ENCODE results near the gene MSL3B.

The MSL3B gene

DNA sequence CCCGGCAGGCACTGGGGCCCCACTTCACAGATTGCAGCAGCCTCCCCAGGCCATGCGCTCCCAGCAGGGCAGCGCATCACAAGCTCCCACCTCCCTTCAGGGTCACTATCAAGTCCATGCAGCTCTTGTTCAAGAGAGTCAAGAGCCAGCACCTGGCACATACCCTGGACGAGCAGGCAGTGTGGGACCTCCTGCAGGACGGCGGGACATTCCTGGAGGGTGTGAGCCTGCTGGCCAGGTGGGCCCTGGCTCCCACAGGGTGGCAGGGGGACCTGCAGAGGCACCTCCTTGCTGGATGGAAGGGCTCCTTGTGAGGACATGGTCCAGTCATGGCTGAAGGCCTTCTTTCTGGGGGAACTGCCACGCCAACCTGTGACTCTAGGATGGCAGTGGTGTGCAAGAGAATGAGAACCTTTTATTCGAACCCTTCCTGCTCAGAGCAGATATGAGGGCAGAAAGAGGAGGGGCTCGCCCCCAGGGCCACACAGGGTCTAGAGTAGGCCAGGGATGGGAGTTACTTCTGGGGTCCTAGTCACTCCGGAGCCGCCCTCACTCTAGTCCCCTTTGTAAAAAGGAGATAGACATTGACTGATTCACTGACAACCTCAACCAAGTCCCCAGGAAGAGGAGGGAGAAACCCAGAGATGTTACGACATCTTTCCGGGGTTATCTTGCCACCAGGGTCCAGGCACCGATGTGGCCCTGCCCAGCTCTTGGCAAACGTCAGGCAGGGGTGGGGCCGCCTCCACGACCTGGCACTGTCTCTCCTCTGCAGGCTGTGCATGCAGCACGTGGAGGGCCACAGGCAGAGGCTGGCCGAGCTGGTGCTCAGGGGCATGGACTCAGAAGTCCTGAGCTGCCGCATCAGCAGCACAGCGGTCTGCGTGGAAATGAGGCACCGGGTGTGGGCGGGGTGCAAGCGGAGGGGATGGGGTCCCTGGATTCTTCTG is 45.1 kb downstream of the MSL3B start:
- Mint-ChIP-seq H3K9me3 (ENCODE audit: low read depth) (no peaks in the 10 kb centered on the region), H3K36me3 (no peaks in the 10 kb centered on the region), H3K27ac (no peak overlapping the region), H3K4me3 (no peak overlapping the region), H3K4me1 (no peaks in the 10 kb centered on the region), H3K27me3 (peaks cover 10% of the 10 kb centered on the region)
- no peak for ATAC-seq
- no peak for DNase-seq
- CTCF ChIA-PET = no interaction called here

DNA sequence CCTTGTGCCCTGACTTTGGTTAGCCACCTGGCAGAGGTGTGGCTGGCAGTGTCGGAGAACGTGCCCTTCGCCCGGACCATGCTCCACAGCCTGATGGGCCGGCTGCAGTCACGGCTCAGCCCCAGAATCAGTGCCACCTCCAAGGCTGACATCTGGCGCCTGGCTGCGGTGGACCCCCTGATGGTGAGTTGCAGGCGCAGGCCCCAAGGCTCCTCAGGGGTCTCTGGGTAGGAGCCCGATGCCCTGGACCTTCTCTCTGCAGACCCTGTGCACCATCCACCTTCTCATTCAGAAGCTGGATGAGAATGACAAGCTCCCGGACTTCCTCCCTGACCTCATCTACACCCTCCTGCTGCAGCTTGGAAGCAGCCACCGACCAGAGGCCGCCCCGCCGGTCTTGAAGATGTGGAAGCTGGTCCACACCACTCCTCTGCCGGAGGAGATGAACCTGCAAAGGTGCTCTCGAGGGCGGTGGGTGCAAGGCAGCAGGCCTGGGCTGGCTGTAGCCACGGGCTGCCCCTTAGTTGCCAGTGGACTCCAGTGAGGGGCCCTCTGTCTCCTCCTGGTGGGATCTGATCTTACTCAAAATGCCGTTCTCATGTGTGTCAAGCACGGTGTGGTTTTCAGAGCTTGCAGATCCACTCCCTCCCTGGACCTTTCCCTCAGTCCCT is 46.0 kb downstream of the MSL3B start:
- H3K36me3 Mint-ChIP-seq = no peaks in the 10 kb centered on the region
- H3K4me1 Mint-ChIP-seq = no peaks in the 10 kb centered on the region
- H3K9me3 Mint-ChIP-seq (ENCODE audit: low read depth) = no peaks in the 10 kb centered on the region
- no peak overlapping the region for H3K27ac Mint-ChIP-seq
- no peak overlapping the region for H3K4me3 Mint-ChIP-seq
- H3K27me3 Mint-ChIP-seq = peaks cover 10% of the 10 kb centered on the region
- ATAC-seq (no peak), DNase-seq (no peak)
- CTCF ChIA-PET = no interaction called here

DNA sequence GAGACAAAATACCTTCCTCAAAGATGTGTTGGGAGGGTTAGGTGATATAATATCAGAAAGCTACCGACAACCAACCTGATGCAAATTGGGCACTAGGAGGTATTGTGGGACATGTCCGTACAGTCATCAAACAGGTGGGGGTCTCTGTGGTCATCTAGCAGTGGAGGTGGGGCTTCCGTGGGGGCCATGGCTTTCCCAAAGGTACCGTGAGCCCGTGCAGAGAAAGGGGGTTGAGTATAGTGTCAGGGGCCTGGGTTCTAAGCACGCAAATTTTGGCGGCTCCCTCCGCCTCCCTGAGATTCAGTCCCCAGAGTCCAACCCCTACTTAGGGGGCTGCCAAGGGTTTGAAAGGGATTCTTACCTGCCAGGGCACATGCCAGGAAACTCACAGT is 46.5 kb downstream of the MSL3B start:
- Mint-ChIP-seq H3K9me3 (ENCODE audit: low read depth) (no peaks in the 10 kb centered on the region), H3K27ac (no peak overlapping the region), H3K36me3 (no peaks in the 10 kb centered on the region), H3K27me3 (peaks cover 10% of the 10 kb centered on the region), H3K4me3 (no peak overlapping the region), H3K4me1 (no peaks in the 10 kb centered on the region)
- CTCF ChIA-PET = no interaction called here
- ATAC-seq = no peak
- DNase-seq = no peak

DNA sequence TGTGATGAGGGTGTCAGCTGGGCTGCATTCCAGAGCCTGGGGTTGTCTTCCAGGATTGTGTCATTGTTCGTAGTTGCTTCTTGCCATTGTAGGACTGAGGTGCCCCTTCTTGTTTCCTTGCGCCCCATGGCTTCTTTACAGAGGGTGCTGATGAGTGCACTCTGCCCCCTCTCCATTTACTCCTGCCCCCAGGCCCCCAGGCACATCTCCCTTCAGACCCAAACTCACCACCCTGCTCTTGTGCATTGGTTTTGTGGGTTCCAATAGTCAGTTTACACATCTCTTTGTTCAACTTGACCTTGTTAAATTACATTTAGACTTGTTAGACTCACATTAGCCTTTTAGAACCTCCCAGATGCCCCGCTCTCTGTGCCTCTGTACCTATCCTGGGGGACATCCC is 47.0 kb downstream of the MSL3B start:
- no peaks in the 10 kb centered on the region for H3K4me1 Mint-ChIP-seq
- H3K27ac Mint-ChIP-seq = no peak overlapping the region
- H3K36me3 Mint-ChIP-seq = no peaks in the 10 kb centered on the region
- peaks cover 10% of the 10 kb centered on the region for H3K27me3 Mint-ChIP-seq
- no peak overlapping the region for H3K4me3 Mint-ChIP-seq
- CTCF ChIA-PET = no interaction called here
- ATAC-seq (no peak), DNase-seq (no peak)
- no peaks in the 10 kb centered on the region for H3K9me3 Mint-ChIP-seq (ENCODE audit: low read depth)

DNA sequence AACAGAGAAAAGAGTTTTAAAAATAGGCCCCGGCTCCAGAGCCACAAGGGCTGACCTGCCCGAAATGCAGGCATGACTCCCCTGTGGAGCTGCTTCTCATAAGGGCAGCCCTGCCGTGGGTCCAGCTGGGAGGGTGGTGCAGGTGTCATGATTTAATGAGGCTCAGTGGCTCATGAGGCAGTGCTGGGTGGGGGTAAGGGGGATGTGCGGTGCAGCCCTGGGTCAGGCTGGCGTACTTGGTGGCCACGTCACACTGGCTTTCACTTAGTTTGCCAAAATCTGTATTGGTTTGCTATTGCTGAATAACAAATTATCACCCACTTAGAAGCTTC is 47.4 kb downstream of the MSL3B start:
- Mint-ChIP-seq H3K36me3 (no peaks in the 10 kb centered on the region), H3K9me3 (ENCODE audit: low read depth) (no peaks in the 10 kb centered on the region), H3K4me3 (no peak overlapping the region), H3K27me3 (peaks cover 14% of the 10 kb centered on the region), H3K27ac (no peak overlapping the region), H3K4me1 (no peaks in the 10 kb centered on the region)
- ATAC-seq = no peak
- CTCF ChIA-PET = no interaction called here
- no peak for DNase-seq

DNA sequence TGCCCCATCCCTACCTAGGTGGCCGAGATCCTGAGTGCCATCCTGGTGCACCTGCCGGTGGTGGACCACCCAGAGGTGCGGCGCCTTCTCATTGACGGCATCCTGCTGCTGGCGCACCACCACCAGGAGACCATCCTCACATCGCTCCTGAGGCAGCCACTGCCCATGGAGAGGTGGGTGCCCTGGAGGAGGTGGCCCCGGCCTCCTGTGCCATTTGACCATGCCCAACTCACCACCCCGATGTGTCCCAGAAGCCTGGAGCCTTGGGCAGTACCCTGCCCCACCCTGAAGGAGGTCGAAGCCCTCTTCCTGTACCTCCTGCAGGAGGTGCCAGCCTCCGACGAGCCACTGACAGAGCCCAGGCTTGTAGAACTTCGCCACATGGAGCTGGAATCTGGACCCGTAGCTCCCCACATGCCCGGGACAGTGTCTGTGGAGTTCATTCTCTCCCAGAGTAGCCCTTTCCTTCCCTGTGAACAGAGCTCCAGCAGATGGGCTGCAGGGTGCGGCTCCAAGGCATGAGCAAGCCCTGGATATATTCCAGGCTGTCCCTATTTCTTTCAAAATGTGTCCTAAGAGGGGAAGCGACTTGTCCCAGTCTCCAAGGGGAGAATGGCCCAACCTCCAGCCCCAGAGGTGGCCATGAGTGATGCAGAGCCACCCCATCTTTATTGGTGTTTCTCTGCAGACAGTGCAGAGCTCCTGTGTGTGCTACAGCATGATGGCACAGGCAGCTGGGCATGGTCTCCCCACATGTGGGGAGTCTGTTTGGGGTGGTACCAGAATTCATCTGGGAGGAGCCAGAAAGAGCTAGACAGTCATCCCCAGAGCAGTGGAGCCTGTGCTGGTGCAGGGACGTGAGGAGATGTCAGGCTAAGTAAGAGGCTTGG is 48.1 kb downstream of the MSL3B start:
- H3K27ac Mint-ChIP-seq = no peak overlapping the region
- no peaks in the 10 kb centered on the region for H3K9me3 Mint-ChIP-seq (ENCODE audit: low read depth)
- no peak overlapping the region for H3K4me3 Mint-ChIP-seq
- no peaks in the 10 kb centered on the region for H3K36me3 Mint-ChIP-seq
- H3K4me1 Mint-ChIP-seq = no peaks in the 10 kb centered on the region
- CTCF ChIA-PET = no interaction called here
- peaks cover 13% of the 10 kb centered on the region for H3K27me3 Mint-ChIP-seq
- ATAC-seq (no peak), DNase-seq (no peak)

- no peaks in the 10 kb centered on the region for H3K9me3 Mint-ChIP-seq (ENCODE audit: low read depth)
- no peak for DNase-seq
These were observed 49.3 kb downstream of the MSL3B start for GRCh38 chr2:233818639-233819621.

GRCh38 chr2:233817995-233818638 is 50.1 kb downstream of the MSL3B start:
- CTCF ChIA-PET = no interaction called here
- H3K27me3 Mint-ChIP-seq = peaks cover 21% of the 10 kb centered on the region
- no peak for DNase-seq

More at GRCh38 chr2:233818639-233819621, 49.3 kb downstream of the MSL3B start:
- peaks cover 16% of the 10 kb centered on the region for H3K27me3 Mint-ChIP-seq
- CTCF ChIA-PET = no interaction called here
- no peaks in the 10 kb centered on the region for H3K4me1 Mint-ChIP-seq
- H3K36me3 Mint-ChIP-seq = no peaks in the 10 kb centered on the region
- no peak overlapping the region for H3K4me3 Mint-ChIP-seq
- ATAC-seq = no peak
- no peak overlapping the region for H3K27ac Mint-ChIP-seq

DNA sequence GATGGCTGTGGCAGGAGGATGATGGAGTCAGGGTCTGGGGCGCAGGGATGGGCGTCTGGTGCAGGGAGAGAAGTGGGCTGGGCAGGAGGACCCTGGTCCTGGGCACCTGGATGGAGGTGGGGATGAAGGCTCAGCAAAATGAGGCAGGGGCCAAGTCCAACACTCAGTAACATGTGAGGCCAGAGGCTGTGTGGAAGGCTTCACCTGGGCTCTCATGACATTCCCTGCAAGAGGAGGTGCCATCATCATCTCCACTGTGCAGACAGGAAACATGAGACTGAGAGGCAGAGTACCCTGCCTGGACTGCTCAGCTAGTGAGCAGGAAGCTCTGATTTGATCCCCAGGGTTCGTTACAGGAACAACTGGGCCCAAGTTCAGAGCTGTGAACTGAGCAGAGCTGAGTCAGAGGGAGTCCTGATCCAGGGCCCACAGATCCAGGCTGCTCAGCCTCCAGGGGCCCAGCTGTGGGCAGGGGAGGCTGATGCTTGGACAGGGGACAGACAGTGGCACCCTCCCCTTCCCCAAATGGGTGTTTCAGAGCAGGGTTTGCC is 50.8 kb downstream of the MSL3B start:
- Mint-ChIP-seq H3K27ac (no peak overlapping the region), H3K4me3 (no peak overlapping the region), H3K9me3 (ENCODE audit: low read depth) (no peaks in the 10 kb centered on the region), H3K36me3 (no peaks in the 10 kb centered on the region), H3K27me3 (peaks cover 21% of the 10 kb centered on the region), H3K4me1 (no peaks in the 10 kb centered on the region)
- CTCF ChIA-PET = no interaction called here
- no peak for DNase-seq
- ATAC-seq = no peak

More at GRCh38 chr2:233817995-233818638, 50.1 kb downstream of the MSL3B start:
- Mint-ChIP-seq H3K9me3 (ENCODE audit: low read depth) (no peaks in the 10 kb centered on the region), H3K4me1 (no peaks in the 10 kb centered on the region), H3K4me3 (no peak overlapping the region), H3K36me3 (no peaks in the 10 kb centered on the region), H3K27ac (no peak overlapping the region)
- ATAC-seq = no peak

GRCh38 chr2:233816771-233817170 is 51.4 kb downstream of the MSL3B start:
- Mint-ChIP-seq H3K27me3 (peaks cover 21% of the 10 kb centered on the region), H3K27ac (no peak overlapping the region), H3K36me3 (no peaks in the 10 kb centered on the region), H3K4me1 (no peaks in the 10 kb centered on the region), H3K4me3 (no peak overlapping the region), H3K9me3 (ENCODE audit: low read depth) (no peaks in the 10 kb centered on the region)
- CTCF ChIA-PET = no interaction called here
- DNase-seq (no peak), ATAC-seq (no peak)

GRCh38 chr2:233816334-233816733 is 51.9 kb downstream of the MSL3B start:
- Mint-ChIP-seq H3K4me3 (no peak overlapping the region), H3K4me1 (no peaks in the 10 kb centered on the region), H3K27me3 (peaks cover 21% of the 10 kb centered on the region), H3K36me3 (no peaks in the 10 kb centered on the region), H3K27ac (no peak overlapping the region), H3K9me3 (ENCODE audit: low read depth) (no peaks in the 10 kb centered on the region)
- CTCF ChIA-PET = no interaction called here
- ATAC-seq = no peak
- no peak for DNase-seq

GRCh38 chr2:233815861-233816260 is 52.3 kb downstream of the MSL3B start:
- ATAC-seq (no peak), DNase-seq (no peak)
- Mint-ChIP-seq H3K4me1 (no peaks in the 10 kb centered on the region), H3K27me3 (peaks cover 22% of the 10 kb centered on the region), H3K36me3 (no peaks in the 10 kb centered on the region), H3K9me3 (ENCODE audit: low read depth) (no peaks in the 10 kb centered on the region), H3K4me3 (no peak overlapping the region), H3K27ac (no peak overlapping the region)
- CTCF ChIA-PET = no interaction called here

All from activated CD8-positive, alpha-beta memory T cell treated with anti-CD3 and anti-CD28 coated beads, Interleukin-2, amount 10 ng/mL, durations not matched to agents 7 days and 5 days (primary cell).